Measurements from ENCODE around the gene TUBA4B.

Gene TUBA4B

DNA sequence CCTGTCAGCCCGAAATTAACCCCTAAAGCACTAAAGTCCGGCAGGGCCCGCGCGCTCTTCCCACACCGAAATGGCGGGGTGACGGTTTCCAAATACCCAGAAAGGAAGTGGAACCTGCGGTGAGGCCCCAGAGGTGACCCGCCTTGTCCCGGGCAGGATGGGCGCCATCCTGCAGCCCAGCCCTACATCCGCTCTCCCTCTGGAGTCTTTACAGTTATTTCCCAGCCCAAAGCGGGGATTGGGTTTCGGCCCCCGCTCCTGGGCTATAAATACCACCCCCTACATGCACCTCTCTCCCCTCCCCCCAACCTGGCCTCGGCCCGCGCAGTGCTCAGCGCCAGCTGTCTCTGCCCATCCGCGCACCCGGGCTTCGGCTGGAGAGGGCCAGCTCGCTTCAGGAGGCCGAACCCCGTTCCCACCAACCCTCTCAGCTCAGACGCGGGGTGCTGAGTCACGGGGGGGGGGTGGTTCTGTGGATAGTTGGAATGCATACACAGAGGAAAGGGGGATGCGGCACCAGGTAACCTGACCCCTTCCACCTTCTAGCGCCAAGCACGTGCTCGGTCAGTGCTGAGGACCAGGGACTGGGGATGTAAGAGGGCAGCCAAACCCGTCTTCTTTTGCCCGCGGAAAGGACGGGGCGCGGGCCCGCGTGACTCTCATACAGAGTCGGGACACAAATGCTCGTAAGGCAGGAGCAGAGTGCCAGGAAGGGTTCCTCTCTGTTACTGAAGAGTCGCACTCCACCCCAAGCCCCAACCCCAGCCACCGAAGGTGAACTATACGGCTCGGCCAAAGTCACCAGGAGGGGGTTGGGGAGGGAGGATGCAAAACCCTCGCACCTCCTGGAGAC, at the start of gene TUBA4B:
TSS of gene TUBA4B (plus strand) at position 344 of the 853 bp plus-strand sequence. CDS start at position 509, 165 bp downstream.
- peak; percentile 56 for DNase-seq

DNA sequence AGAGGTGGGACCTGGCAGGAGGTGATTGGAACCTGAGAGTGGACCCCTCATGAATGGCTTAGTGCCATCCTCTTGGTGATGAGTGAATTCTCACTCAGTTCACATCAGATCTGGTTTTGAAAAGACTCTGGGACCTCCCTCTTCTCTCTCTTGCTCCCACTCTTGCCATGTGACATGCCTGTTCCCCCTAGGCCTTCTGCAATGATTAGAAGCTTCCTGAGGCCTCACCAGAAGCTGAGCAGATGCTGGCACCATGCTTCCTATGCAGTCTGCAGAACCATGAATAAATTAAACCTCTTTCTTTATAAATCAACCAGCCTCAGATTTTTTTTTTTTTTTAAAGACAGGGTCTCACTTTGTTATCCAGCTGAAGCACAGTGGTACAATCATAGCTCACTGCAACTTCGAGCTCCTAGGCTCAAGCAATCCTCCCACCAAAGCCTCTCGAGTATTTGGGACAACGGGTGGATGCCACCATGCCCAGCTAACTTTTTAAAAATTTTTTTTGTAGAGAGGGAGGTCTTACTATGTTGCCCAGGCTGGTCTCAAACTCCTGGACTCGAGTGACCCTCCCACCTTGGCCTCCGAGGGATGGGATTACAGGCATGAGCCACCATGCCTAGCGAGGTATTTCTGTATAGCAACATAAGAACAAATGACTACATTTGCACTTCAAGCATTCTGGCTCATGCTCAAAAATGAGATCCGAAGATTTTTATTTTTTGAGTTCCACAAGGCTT, 48.4 kb upstream of the TUBA4B start:
- DNase-seq: no peak

DNA sequence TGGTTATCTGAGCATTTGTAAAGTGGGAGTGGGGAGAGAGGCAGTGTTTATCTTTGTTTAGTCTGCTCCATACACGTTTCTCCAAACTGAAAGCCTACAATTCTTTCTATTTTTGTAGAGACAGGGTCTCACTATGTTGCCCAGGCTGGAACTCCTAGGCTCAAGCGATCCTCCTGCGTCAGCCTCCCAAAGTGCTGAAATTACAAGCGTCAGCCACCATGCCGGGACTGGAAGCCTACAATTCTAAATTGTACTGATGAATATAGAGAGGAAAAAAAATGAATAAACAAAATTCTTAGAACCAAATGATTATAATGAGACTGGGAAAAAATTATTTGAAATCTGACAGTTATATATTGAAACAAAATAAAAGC, 47.9 kb upstream of the TUBA4B start:
- no peak for DNase-seq

GRCh38 chr2:219205981-219206327, 47.1 kb upstream of the TUBA4B start:
- no peak for DNase-seq

DNA sequence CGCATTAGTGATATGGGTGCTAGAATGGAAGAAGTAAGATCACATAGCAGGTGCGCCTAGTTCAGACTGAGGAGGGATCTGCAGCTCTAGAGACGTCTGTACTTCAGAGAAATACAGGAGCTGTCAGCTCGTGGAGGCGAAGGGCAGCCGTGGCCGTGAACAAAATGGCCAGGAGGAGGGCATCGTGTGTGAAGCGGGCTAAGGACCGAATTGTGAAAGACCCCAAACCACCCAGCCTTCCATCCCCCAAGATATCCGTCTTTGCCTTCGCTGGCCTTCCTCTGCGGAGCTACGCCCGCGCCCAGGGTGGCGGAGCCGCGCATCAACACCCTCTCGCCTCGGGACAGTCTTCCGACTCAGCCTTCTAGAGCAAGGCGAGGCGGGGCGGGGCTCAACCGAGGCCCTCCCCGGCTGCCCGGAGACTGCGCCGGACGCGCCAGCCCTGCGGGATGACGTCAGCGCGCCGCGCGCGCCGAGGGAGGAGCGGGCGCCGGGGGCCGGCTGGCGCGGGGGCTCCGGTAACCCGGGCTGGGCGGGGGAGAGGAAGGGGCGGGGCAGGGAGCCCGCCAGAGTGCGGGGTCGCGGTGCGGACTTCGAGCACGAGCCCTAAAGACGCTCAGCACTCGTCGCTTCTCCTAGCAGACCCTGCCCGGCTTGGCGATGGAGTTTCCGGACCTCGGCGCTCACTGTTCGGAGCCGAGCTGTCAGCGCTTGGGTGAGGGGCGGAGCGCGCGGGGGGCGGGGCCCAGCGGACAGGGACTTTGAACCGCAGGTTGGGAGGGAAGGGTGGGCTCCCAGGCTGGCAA, 46.5 kb upstream of the TUBA4B start, which contains the start of gene ZFAND2B:
TSS of gene ZFAND2B (plus strand) at position 455 of the 806 bp plus-strand sequence. CDS start at position 661, 206 bp downstream.
- DNase-seq: peak; percentile 95

DNA sequence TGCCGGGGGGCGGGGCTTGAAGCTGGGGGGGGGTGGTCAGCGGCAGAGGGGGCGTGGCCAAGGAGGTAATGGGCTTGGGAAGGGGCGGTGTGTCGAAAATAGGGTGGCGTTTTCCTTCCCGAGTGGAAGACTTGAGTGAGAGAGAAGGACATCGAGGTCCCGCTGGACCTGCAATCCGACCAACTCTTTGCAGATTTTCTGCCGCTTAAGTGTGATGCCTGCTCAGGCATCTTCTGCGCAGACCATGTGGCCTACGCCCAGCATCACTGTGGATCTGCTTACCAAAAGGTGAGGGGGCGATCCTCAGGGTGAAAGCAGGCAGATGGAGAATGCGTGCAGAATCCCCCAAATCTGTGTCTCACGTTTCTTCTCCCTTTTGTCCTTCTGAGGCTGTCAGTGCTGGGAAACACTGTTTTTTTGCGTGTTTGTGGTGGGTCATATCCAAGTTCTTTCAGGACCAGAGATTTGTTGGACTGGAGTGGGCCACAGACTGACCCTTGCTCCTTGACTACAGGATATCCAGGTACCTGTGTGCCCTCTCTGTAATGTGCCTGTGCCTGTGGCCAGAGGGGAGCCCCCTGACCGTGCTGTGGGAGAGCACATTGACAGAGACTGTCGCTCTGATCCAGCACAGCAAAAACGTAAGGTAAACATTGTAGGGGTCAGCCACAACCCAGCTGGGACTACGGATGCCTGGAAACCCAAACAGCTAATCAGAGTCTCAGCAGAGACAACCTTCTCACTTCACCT, 45.7 kb upstream of the TUBA4B start:
- no peak for DNase-seq

DNA sequence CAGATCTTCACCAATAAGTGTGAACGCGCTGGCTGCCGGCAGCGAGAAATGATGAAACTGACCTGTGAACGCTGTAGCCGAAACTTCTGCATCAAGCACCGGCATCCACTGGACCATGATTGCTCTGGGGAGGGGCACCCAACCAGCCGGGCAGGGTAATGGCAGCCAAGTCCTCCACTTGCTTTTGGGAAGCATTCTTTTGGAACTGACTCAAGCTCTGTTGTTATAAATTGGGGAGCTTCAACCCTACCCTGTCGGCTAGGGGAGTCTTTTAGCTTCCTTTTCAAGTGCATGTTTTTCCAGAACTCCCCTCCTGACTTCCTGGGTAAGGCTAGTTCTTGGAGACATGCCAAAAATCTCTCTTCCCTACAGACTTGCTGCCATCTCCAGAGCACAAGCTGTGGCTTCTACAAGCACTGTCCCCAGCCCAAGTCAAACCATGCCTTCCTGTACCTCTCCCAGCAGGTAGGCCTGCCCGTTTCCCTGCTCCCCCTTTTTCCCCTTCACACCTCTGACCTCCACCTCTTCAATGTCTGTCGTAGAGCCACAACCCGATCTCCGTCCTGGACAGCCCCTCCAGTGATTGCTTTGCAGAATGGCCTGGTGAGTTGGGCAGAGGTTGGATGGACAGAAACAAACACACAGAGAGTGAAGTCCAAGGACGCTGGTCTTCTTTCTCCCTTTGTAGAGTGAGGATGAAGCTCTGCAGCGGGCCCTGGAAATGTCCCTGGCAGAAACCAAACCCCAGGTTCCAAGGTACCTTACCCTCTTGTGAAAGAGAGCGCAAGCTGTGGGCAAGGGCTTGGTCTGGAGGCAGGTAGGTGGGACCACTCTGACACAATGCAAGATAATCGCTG, 44.9 kb upstream of the TUBA4B start:
- DNase-seq: no peak

GRCh38 chr2:219209236-219210195, 43.5 kb upstream of the TUBA4B start:
- DNase-seq: no peak

GRCh38 chr2:219210196-219210885, 42.7 kb upstream of the TUBA4B start:
- DNase-seq: no peak

GRCh38 chr2:219210886-219211362, 42.1 kb upstream of the TUBA4B start:
- DNase-seq: no peak

DNA sequence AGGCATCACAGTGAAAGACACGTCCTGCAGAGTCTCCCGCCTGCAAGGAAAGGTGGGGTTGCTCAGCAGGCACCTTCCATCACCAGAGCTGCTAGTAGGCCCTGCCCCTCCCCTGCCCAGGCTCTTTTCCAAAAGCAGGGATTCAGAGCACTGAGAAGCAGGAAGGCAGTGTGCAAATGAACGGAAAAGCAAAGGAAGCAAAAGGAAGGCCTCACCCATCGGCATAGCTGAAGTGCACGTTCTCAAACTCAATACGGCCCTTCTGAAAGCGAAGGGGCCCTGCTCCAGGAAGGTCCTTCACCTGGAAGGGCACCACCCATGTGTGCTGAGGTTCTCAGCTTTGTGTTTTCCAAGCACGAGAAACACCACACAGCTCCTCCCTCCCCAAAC, 40.0 kb upstream of the TUBA4B start:
- no peak for DNase-seq

GRCh38 chr2:219213486-219214071, 39.5 kb upstream of the TUBA4B start:
- no peak for DNase-seq

DNA sequence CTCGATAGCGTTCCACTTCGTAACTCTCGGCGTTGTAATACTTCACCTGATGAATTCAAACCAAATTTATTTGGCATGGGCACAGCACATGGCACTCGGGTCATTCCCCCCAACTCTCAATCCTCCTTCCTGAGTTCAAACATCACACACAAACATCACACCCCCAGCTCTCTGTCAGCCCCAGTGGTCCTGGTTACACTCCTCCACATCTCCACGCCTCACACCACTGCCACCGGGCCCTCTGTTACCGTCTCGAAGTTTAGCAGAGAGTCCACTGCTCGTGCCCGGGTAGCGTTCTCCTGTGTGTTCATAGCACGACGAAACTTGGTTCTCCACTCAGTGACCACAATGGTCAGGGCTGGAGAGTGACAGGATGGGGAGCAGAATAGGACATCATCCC, 38.9 kb upstream of the TUBA4B start:
- DNase-seq: no peak

GRCh38 chr2:219214786-219215185, 38.3 kb upstream of the TUBA4B start:
- no peak for DNase-seq

DNA sequence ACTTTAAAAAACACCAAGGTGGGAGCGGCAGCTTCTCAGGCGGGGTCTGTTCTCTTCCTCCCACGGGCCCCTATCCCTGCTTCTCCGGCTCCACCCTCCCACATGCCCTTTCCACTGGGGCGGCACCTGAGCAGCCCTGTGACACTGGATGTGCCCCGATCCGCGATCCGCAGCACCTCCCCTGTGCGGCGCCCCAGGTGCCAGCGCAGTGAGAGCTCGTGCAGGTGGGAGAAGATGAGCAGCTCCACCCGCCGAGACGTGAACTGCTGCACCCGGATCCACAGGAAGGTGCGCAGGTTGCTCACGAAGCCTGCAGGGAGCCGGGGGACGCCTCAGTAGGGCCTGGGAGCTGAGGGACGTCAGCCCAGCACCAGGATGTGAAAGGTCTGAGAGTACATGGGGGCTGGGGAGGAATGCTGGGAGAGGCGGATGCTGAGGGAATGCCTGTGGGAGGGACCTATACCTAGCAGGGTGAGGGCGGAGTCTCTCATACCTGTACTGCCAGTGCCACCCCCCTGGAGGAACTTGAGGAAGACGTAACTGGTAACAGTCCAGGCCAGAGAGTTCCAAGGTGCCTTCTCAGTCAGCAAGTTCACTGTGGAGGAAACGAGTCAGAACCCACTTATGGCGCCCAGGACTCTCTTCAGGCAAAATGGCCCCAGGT, 37.0 kb upstream of the TUBA4B start:
- DNase-seq: no peak

DNA sequence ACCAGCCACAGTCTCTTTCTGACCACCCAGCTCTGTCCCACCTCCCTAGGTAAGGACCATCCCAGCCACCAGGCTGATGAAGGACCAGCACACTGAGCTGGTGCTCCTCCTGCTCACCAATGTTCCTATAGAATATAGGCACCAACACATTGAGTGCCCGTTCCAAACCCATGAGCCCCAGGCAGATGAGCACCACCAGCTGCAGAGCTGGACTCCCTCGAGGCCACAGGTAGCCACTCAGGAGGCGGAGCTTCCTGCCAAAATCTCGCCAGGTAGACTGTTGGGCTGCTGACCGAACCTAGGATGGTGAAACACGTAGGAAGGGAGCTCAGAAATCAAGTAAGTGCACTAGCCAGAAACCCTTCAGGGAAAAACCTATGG, 36.5 kb upstream of the TUBA4B start:
- no peak for DNase-seq

DNA sequence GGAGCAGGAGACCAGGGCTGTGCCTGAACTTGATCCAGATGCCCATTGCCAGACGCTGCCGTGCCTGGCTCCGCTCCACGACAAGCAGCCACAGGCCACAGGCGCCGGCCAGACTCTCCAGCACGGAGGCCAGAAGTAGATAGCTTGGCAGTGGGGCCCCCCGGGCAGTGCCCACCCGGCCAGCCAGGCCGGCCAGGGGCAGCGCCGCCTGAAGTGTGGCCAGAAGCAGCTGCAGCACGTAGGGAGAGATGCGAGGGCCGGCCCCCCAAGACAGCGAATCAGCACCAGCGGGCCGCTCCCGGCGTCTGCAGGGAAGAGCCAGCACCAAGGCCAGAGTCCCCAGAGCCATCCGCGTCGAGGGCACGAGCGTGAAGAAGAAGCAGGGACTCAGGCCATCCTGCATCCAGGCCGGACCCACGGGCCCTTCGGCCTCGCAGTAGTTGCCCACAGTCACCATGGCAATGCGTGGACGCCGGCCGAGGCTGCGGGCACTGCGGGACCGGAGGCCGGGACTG, 34.8 kb upstream of the TUBA4B start:
- DNase-seq: no peak

Data from retina (tissue), 1 donor.